Panc1 (cell line): ENCODE results near the gene ALKBH3.

Experiments used
- POLR2AphosphoS5 ChIP-seq: IDR thresholded peaks from 2 replicates; pipeline ENCODE4 v1.6.1; 2012; ENCODE audit warnings: mild to moderate bottlenecking, low read depth, low read length, moderate library complexity
- SIN3A ChIP-seq: IDR thresholded peaks from 2 replicates; pipeline ENCODE4 v1.6.1; 2012; ENCODE audit warnings: low read depth, mild to moderate bottlenecking, low read length, moderate library complexity, borderline replicate concordance; ENCODE audit not compliant: insufficient read depth
- TCF7L2 ChIP-seq: IDR thresholded peaks from 2 replicates; pipeline ENCODE4 v1.6.1; 2011; ENCODE audit warnings: mild to moderate bottlenecking, low read depth, low read length, inconsistent platforms
- TF ChIP-seq, protein P1 (sequence below): fragments of 450-650 bp; IDR thresholded peaks from 2 replicates; pipeline ENCODE4 v1.5.1; 2017; ENCODE audit warnings: mild to moderate bottlenecking
- TF ChIP-seq, protein P2 (sequence below), 2 experiments: IDR thresholded peaks; 2 replicates each; pipeline ENCODE4 v1.6.1; 2011 to 2012; ENCODE audit warnings: low read depth in 2 of 2, control low read depth in 1 of 2, low read length in 1 of 2, mild to moderate bottlenecking in 1 of 2, moderate library complexity in 1 of 2; ENCODE audit not compliant: insufficient read depth in 1 of 2

DNA sequence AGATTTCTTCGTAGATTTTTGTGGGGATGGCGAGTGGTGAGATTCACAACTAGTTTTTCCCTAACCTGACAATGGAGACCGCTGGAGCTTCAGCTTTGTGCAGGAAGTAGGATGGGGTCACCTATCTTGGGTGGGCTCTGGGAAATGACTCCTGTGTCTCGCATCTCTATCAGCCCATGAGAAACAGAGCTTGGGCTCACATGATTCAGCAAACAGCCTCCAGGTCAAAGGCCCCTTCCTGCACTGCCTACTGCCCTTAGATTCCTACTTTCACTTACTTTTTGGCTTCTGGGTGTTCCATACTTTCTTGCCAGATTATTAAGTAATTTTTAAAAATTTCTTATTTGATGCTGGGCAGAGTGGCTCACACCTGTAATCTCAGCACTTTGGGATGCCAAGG lies 88.1 kb downstream of the ALKBH3 start:
- TF ChIP-seq, protein P1, sequence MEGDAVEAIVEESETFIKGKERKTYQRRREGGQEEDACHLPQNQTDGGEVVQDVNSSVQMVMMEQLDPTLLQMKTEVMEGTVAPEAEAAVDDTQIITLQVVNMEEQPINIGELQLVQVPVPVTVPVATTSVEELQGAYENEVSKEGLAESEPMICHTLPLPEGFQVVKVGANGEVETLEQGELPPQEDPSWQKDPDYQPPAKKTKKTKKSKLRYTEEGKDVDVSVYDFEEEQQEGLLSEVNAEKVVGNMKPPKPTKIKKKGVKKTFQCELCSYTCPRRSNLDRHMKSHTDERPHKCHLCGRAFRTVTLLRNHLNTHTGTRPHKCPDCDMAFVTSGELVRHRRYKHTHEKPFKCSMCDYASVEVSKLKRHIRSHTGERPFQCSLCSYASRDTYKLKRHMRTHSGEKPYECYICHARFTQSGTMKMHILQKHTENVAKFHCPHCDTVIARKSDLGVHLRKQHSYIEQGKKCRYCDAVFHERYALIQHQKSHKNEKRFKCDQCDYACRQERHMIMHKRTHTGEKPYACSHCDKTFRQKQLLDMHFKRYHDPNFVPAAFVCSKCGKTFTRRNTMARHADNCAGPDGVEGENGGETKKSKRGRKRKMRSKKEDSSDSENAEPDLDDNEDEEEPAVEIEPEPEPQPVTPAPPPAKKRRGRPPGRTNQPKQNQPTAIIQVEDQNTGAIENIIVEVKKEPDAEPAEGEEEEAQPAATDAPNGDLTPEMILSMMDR, result no peak
- TF ChIP-seq SIN3A, result no peak
- no peak for TF ChIP-seq POLR2AphosphoS5
- TF ChIP-seq, protein P2, sequence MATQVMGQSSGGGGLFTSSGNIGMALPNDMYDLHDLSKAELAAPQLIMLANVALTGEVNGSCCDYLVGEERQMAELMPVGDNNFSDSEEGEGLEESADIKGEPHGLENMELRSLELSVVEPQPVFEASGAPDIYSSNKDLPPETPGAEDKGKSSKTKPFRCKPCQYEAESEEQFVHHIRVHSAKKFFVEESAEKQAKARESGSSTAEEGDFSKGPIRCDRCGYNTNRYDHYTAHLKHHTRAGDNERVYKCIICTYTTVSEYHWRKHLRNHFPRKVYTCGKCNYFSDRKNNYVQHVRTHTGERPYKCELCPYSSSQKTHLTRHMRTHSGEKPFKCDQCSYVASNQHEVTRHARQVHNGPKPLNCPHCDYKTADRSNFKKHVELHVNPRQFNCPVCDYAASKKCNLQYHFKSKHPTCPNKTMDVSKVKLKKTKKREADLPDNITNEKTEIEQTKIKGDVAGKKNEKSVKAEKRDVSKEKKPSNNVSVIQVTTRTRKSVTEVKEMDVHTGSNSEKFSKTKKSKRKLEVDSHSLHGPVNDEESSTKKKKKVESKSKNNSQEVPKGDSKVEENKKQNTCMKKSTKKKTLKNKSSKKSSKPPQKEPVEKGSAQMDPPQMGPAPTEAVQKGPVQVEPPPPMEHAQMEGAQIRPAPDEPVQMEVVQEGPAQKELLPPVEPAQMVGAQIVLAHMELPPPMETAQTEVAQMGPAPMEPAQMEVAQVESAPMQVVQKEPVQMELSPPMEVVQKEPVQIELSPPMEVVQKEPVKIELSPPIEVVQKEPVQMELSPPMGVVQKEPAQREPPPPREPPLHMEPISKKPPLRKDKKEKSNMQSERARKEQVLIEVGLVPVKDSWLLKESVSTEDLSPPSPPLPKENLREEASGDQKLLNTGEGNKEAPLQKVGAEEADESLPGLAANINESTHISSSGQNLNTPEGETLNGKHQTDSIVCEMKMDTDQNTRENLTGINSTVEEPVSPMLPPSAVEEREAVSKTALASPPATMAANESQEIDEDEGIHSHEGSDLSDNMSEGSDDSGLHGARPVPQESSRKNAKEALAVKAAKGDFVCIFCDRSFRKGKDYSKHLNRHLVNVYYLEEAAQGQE (IDR thresholded peaks at IDR 0.05; ENCODE audit: insufficient read depth in 1 of 2, low read depth in 2 of 2, low read length in 1 of 2), result no peak
- no peak for TF ChIP-seq TCF7L2
